HCT116 (cell line): Measurements from ENCODE around the gene IGLL1. TPM values are rescaled to one million over a fixed set of nuclear protein-coding genes. Genes with fewer than 3 reads are reported as not detected.

ENCODE experiments used
- ATAC-seq: fragments of 200-7000 bp; cut with Tn5 transposase; 2 replicates; pipeline ENCODE4 v1.9.1; 2020; ENCODE audit warnings: mild to moderate bottlenecking, moderate library complexity
- BruUV-seq: library from RNA; stranded (reverse); fragments of 400-500 nt; replicated peaks from 2 replicates; lab custom pipeline; 2021; lab: Mats Ljungman, UMichigan
- CTCF ChIA-PET: fragments of 300-600 bp; sonication (Branson Sonifier 250); formaldehyde crosslinking; loops from one replicate; lab custom pipeline; 2021; ENCODE audit warnings: antibody characterized with exemption; lab: Charles Lee
- POLR2A ChIA-PET: fragments of 300-600, 350-600 bp; sonication (Branson Sonifier 250); formaldehyde crosslinking; loops from one replicate; lab custom pipeline; 2021; ENCODE audit warnings: antibody characterized with exemption; lab: Charles Lee
- RAD21 ChIA-PET, 2 experiments: fragments of 300-600 bp; sonication (Branson Sonifier 250); formaldehyde crosslinking; loops; one replicate each; lab custom pipeline; 2023; ENCODE audit warnings: low total read pairs in 2 of 2; ENCODE audit not compliant: uncharacterized antibody in 2 of 2, unreplicated experiment in 2 of 2, low non-redundant PET in 1 of 2; lab: Charles Lee
- DNase-seq: peaks from one replicate; pipeline ENCODE4 v3.0.0-alpha.2; 2010; ENCODE audit warnings: low read depth, low spot score
- H2AFZ ChIP-seq: fragments of 200-600 bp; shearing (Covaris generic), sonication (generic); 2 replicates; pipeline ENCODE4 v1.6.1; 2017; ENCODE audit warnings: low read depth, mixed run types, mixed read lengths, antibody characterized with exemption, low read length; ENCODE audit not compliant: poor library complexity, severe bottlenecking
- H3K27ac ChIP-seq: 2 replicates; pipeline ENCODE4 v1.5.1; 2012; ENCODE audit warnings: low read depth, low read length
- H3K27me3 ChIP-seq: fragments of 200-600 bp; sonication (generic); 2 replicates; pipeline ENCODE4 v1.6.1; 2016; ENCODE audit warnings: mixed run types, low read length, mixed read lengths; ENCODE audit not compliant: insufficient read depth
- H3K36me3 ChIP-seq, 2 experiments: fragments of 200-500 bp in 1 of 2; fragments of 200-600 bp in 1 of 2; sonication (Bioruptor generic) in 1 of 2; sonication (generic) in 1 of 2; 2 replicates each; pipeline versions ENCODE4 v1.5.1 to v1.6.1; 2014 to 2016; ENCODE audit warnings: low read length in 2 of 2, inconsistent platforms in 1 of 2, mixed read lengths in 1 of 2, mixed run types in 1 of 2; ENCODE audit not compliant: insufficient read depth in 2 of 2, control insufficient read depth in 1 of 2
- H3K4me1 ChIP-seq, 2 experiments: fragments of 200-600 bp in 1 of 2; sonication (generic) in 1 of 2; 2 replicates each; pipeline versions ENCODE4 v1.5.1 to v1.6.1; 2012 to 2017; ENCODE audit warnings: low read length in 2 of 2, inconsistent platforms in 1 of 2, mild to moderate bottlenecking in 1 of 2, mixed read lengths in 1 of 2, mixed run types in 1 of 2, moderate library complexity in 1 of 2; ENCODE audit not compliant: insufficient read depth in 2 of 2, control insufficient read depth in 1 of 2
- H3K4me2 ChIP-seq: fragments of 200-600 bp; sonication (generic); 2 replicates; pipeline ENCODE4 v1.6.1; 2017; ENCODE audit warnings: mixed run types, low read length, mixed read lengths
- H3K4me3 ChIP-seq, 2 experiments: fragments of 200-600 bp in 1 of 2; sonication (generic) in 1 of 2; replicated peaks in 1 of 2; 2 replicates each; pipeline ENCODE4 v1.5.1; 2011 to 2016; ENCODE audit warnings: low read length in 2 of 2, control low read depth in 1 of 2, low read depth in 1 of 2, mild to moderate bottlenecking in 1 of 2, mixed read lengths in 1 of 2, mixed run types in 1 of 2
- H3K79me2 ChIP-seq: fragments of 200-600 bp; sonication (generic); 2 replicates; pipeline ENCODE4 v1.6.1; 2017; ENCODE audit warnings: mild to moderate bottlenecking, mixed run types, low read length, moderate library complexity, mixed read lengths; ENCODE audit not compliant: insufficient read depth
- H3K9ac ChIP-seq: fragments of 200-600 bp; sonication (generic); 2 replicates; pipeline ENCODE4 v1.6.1; 2016; ENCODE audit warnings: low read length, mixed read lengths
- H3K9me2 ChIP-seq: fragments of 200-600 bp; sonication (generic), shearing (Covaris generic); 2 replicates; pipeline ENCODE4 v1.6.1; 2017; ENCODE audit warnings: mixed run types, mild to moderate bottlenecking, moderate library complexity; ENCODE audit not compliant: insufficient read depth
- H3K9me3 ChIP-seq, 2 experiments: fragments of 200-500 bp in 1 of 2; fragments of 200-600 bp in 1 of 2; sonication (Bioruptor generic) in 1 of 2; sonication (generic) in 1 of 2; 2 replicates each; pipeline ENCODE4 v1.6.1; 2014 to 2017; ENCODE audit warnings: low read length in 2 of 2, mixed read lengths in 2 of 2, inconsistent platforms in 1 of 2, low read depth in 1 of 2, mild to moderate bottlenecking in 1 of 2, mixed run types in 1 of 2, moderate library complexity in 1 of 2; ENCODE audit not compliant: control insufficient read depth in 1 of 2, insufficient read depth in 1 of 2
- H4K20me1 ChIP-seq: fragments of 200-600 bp; sonication (generic), shearing (Covaris generic); 2 replicates; pipeline ENCODE4 v1.6.1; 2017; ENCODE audit warnings: mixed run types, mild to moderate bottlenecking, moderate library complexity; ENCODE audit not compliant: insufficient read depth
- CBX3 ChIP-seq: IDR thresholded peaks from 2 replicates; pipeline ENCODE4 v1.6.1; 2012; ENCODE audit warnings: low read depth
- CEBPB ChIP-seq: IDR thresholded peaks from 2 replicates; pipeline ENCODE4 v1.6.1; 2012; ENCODE audit warnings: low read depth
- ELF1 ChIP-seq: IDR thresholded peaks from 2 replicates; pipeline ENCODE4 v1.6.1; 2012; ENCODE audit warnings: low read depth, borderline replicate concordance
- EZH2 ChIP-seq: fragments of 200-600 bp; sonication (generic); IDR thresholded peaks from 2 replicates; pipeline ENCODE4 v1.6.1; 2017; ENCODE audit warnings: antibody characterized with exemption, mixed run types
- EZH2phosphoT487 ChIP-seq: fragments of 200-600 bp; IDR thresholded peaks from 2 replicates; pipeline ENCODE4 v1.6.1; 2018; ENCODE audit warnings: antibody characterized with exemption, borderline replicate concordance
- FOSL1 ChIP-seq: IDR thresholded peaks from 2 replicates; pipeline ENCODE4 v1.6.1; 2012; ENCODE audit warnings: low read depth
- POLR2AphosphoS5 ChIP-seq: IDR thresholded peaks from 2 replicates; pipeline ENCODE4 v1.6.1; 2011; ENCODE audit warnings: mild to moderate bottlenecking, low read depth, low read length, moderate library complexity
- RAD21 ChIP-seq: IDR thresholded peaks from 2 replicates; pipeline ENCODE4 v1.6.1; 2012; ENCODE audit warnings: low read depth, mild to moderate bottlenecking
- SRF ChIP-seq: IDR thresholded peaks from 2 replicates; pipeline ENCODE4 v1.6.1; 2012; ENCODE audit warnings: low read depth
- intact Hi-C: fragments of 100-400 bp; cut with micrococcal nuclease; formaldehyde crosslinking; loops from 2 replicates; pipeline ENCODE4 v1.10.0; 2022
- total RNA-seq: library from RNA; stranded (reverse); gene quantifications from one replicate; pipeline ENCODE4 v1.2.1, GENCODE V29; 2021; ENCODE audit not compliant: unreplicated experiment
- TF ChIP-seq, protein P1 (sequence below): IDR thresholded peaks from 2 replicates; pipeline ENCODE4 v1.6.1; 2011; ENCODE audit warnings: mild to moderate bottlenecking, low read length, moderate library complexity; ENCODE audit not compliant: insufficient replicate concordance; ENCODE audit errors: extremely low read depth

The IGLL1 gene
- total RNA-seq, 1 experiment from 2014 or later, result not detected

DNA sequence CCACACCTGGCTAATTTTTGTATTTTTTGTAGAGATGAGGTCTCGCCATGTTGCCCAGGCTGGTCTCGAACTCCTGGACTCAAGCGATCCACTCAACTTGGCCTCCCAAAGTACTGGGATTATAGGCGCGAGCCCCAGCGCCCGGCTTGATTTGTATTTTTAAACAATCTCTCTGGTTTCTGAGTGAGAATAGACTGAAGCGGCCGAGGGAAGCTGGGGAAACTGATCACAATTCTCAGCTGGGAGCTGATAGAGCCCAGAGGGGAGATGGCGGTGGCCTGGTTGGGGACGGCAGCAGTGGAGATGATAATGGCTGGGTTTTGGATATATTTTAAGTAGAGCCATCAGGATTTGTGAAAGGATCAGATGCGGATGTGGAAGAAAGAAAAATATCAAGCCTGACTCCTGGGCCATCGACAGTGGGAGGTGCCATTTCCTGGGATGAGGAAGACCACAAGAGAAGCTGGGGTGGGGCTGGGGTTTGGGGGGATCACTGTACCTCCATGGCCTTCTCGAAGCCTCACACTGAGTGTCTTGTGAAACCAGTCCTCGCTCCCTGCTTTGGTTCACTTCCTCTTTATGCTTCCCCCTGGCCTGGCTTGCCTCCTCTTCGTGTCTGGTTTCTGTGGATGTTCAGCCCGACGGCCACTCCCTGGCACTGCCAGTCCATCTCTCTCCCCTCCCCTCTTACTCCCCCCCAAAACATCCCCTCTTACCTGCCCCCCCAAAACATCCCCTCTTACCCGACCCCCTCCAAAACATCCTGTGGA lies 51.9 kb downstream of the IGLL1 start:
- Histone ChIP-seq H3K27me3 (no peaks in the 10 kb centered on the region), H4K20me1 (no peaks in the 10 kb centered on the region), H3K36me3 (no peaks in the 10 kb centered on the region), H3K9me3 (no peaks in the 10 kb centered on the region), H3K4me2 (no peak overlapping the region), H3K79me2 (no peaks in the 10 kb centered on the region), H3K4me3 (no peak overlapping the region), H3K4me1 (peaks cover 0 to 6% of the 10 kb centered on the region in 2 experiments; a peak in 1 of 4 replicates), H3K27ac (no peak overlapping the region), H3K9me2 (no peaks in the 10 kb centered on the region), H3K9ac (no peak overlapping the region), H2AFZ (no peak overlapping the region)
- TF ChIP-seq EZH2 (no peak), FOSL1 (no peak), CBX3 (no peak), SRF (no peak), RAD21 (no peak), ELF1 (no peak), EZH2phosphoT487 (no peak), CEBPB (no peak), POLR2AphosphoS5 (no peak)
- TF ChIP-seq, protein P1, sequence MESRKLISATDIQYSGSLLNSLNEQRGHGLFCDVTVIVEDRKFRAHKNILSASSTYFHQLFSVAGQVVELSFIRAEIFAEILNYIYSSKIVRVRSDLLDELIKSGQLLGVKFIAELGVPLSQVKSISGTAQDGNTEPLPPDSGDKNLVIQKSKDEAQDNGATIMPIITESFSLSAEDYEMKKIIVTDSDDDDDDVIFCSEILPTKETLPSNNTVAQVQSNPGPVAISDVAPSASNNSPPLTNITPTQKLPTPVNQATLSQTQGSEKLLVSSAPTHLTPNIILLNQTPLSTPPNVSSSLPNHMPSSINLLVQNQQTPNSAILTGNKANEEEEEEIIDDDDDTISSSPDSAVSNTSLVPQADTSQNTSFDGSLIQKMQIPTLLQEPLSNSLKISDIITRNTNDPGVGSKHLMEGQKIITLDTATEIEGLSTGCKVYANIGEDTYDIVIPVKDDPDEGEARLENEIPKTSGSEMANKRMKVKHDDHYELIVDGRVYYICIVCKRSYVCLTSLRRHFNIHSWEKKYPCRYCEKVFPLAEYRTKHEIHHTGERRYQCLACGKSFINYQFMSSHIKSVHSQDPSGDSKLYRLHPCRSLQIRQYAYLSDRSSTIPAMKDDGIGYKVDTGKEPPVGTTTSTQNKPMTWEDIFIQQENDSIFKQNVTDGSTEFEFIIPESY, result no peak
- no TSS peak for BruUV-seq
- POLR2A ChIA-PET, result no interaction called here
- intact Hi-C loops, result no loop called here
- no peak for DNase-seq
- ATAC-seq, result no peak
- CTCF ChIA-PET, result no interaction called here
- RAD21 ChIA-PET, result no interaction called here
